Stimulated activated CD4-positive, alpha-beta T cell treated with anti-CD3 and anti-CD28 coated beads, TNF-alpha, amount 100 ng/mL, for 24 hours (primary cell): ENCODE measurements around the gene PSMC6.
A peak's percentile ranks its signal among the peaks of the same experiment; 100 is the strongest.

ENCODE experiments used
- DNase-seq, 3 experiments: peaks; one replicate each; pipeline ENCODE4 v3.0.0-alpha.2; 2020; ENCODE audit warnings: low read depth in 3 of 3

Gene PSMC6

DNA sequence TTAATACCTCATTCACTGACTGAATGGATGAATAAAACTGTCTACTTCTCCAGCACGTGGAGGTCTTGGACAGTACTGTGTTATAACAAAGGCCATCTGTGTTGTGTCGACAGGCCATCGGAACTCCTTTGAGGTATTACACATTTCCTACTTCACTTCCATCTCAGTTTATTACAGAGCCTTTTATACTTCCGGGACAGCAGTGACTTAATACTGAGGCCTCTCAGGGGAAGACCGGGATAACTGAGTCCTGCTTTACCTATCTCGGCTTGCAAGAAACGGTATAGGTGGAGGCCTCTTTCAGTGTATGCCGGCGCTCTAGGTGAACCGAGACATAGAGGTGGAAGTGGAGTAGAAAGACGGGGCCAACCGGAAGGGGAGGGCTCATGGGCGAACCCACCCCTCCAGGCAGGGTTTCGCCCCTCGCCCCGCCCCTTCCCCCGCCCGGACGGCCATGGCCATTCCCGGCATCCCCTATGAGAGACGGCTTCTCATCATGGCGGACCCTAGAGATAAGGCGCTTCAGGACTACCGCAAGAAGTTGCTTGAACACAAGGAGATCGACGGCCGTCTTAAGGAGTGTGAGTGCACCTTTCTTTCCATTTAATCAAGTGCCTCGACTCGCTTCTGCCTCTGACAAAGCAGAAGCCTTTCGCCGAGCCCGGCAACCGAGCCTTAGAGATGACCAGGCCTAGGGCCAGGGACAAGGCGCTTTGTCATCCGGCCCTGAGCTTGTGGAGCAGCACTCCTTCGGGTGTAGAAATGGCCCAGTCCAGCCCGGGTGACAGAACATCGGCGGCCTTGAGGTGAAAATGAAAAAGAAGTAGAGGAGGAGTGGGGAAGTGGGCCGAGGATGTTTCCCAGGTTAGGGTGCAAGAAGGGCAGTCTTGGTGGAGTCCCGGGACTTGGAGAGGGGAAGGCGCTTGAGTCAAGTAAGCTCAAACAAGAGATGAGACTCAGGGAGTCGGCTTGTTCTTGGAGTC lies at the start of gene PSMC6:
PSMC6 (plus strand) TSS at position 477 of the 983 bp plus-strand sequence; CDS start at position 497, 20 bp downstream.
- DNase-seq: peak; percentile 92 to 96 (median 94)

DNA sequence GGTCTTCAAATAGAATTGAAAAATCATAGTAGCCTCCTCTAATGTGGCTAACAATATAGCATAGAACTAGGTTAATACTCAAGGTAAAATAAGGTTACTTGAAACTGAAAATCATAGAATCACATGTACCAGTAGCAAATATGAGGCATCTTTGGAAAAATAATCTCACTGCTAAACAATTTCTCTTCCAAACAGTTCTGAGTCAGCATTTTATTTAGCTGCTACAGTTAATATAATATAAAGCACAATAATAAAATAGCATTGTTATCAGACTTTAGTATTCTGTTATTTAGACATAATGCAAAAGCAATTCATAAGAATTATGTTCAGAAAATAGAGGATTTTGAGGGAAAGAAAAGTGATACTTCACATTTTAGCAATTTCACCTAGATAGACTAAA lies 46.7 kb upstream of the PSMC6 start:
- DNase-seq: no peak

- DNase-seq: no peak
Observed at GRCh38 chr14:52660832-52661231, 46.2 kb upstream of the PSMC6 start.

GRCh38 chr14:52661314-52661713 lies 45.7 kb upstream of the PSMC6 start:
- DNase-seq: no peak

GRCh38 chr14:52663850-52664249 lies 43.1 kb upstream of the PSMC6 start:
- no peak for DNase-seq

DNA sequence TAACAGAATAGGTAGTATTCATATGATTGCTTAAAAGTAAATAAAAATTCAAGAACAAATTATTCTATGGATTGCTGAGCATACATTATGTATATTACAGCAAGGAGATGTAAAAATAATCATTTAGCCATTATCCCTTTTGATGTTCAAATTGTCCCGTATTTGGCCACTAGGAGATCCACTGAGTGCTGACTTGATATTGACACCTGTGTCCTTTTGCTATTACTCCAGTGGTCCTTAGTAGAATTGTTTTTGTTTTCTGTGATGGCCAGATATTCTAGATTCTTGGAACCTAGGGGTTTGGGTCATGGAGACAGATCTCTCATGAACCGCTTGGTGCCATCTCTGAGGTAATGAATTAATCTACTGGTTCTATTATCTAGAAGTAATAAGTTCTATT lies 28.4 kb upstream of the PSMC6 start:
- DNase-seq: no peak

GRCh38 chr14:52683985-52684520 lies 22.9 kb upstream of the PSMC6 start:
- no peak for DNase-seq

- no peak for DNase-seq
Observed at GRCh38 chr14:52686176-52686575, 20.8 kb upstream of the PSMC6 start.

- DNase-seq: no peak
Observed at GRCh38 chr14:52690983-52691760, 15.8 kb upstream of the PSMC6 start.

- no peak for DNase-seq
Observed at GRCh38 chr14:52692248-52692962, 14.6 kb upstream of the PSMC6 start.

DNA sequence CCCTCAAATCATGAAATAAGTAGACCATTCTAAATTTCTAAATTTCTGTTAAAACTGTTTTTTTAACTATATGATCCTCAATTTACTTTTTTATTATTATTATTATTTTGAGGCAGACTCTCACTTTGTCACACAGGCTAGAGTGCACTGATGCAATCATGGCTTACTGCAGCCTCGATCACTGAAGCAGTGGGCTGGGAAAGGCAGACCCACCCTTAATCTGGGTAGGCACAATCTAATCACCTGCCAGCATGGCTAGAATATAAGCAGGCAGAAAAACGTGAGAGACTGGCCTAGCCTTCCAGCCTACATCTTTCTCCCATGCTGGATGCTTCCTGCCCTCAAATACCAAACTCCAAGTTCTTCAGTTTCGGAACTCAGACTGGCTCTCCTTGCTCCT lies 14.0 kb upstream of the PSMC6 start:
- DNase-seq: no peak

GRCh38 chr14:52693532-52693931 lies 13.5 kb upstream of the PSMC6 start:
- DNase-seq: no peak

GRCh38 chr14:52694761-52695480 lies 12.1 kb upstream of the PSMC6 start:
- DNase-seq: peak; percentile 26 to 53 (median 38)

DNA sequence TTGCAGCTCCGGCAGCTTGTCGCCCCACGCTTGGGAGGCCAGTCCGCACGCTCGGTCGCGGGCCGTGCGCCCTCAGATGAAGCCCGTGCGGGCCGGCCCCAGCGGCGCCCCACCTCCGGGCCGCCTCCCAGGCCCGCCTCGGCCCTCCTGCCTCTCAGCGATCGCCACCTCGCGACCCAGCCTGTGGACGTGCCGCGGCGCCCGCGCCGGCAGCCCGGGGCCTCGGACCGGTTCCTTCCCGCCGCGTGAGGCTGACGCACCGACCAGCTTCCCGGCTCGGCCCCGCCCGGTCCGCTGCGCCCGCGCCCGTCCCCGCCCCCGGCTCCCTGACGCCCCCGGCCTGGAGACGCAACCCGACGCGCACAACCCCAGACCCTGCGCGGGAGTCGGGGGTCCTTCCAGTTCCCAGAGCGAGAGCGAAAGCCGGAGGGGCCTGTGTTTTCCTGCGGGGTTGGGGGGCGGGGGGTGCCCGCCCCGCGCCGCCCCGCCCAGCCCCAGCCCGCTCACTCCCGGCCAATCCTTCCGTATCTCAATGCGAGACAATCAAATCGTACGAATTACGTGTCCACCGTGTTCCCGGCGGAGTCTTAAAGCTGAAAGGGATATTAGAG lies 11.4 kb upstream of the PSMC6 start, which contains the start of gene ERO1A:
ERO1A (minus strand) TSS at position 78 of the 611 bp plus-strand sequence; CDS start at position 1, 77 bp downstream.
- peak; percentile 21 to 72 (median 28) for DNase-seq

GRCh38 chr14:52700701-52701172 lies 6.3 kb upstream of the PSMC6 start:
- DNase-seq: no peak

GRCh38 chr14:52701223-52701622 lies 5.8 kb upstream of the PSMC6 start:
- DNase-seq: no peak

- no peak for DNase-seq
Observed at GRCh38 chr14:52703225-52703624, 3.8 kb upstream of the PSMC6 start.

- no peak for DNase-seq
Observed at GRCh38 chr14:52703664-52704063, 3.3 kb upstream of the PSMC6 start.

GRCh38 chr14:52706286-52706685 lies 714 bp upstream of the PSMC6 start:
- peak in 2 of 3 experiments; percentile 24 to 36 for DNase-seq

DNA sequence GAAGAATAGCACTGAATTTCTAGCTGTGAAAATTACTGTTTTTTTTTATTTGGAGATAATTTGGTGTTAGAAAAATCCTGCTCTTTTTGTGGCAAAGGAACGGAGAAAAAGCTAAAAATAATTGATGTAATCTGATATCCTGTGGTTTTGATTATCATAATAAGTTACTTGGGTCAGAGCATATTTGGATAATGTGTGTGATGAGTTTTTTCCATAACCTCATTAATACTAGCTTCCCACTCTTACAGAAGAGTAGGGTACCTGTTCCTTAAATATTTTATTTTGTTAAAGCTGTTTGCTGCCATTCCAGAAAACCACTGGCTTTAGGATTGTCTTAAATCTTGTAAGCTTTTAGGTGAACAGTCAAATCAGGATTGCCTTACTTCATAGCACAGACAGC lies 4.7 kb downstream of the PSMC6 start:
- no peak for DNase-seq
